ENCODE measurements around the gene GID8. TPM values are rescaled to one million over a fixed set of nuclear protein-coding genes. Genes with fewer than 3 reads are reported as not detected.

GID8 gene
- total RNA-seq, 1 experiment from 2014 or later: 64.3 TPM

- CTCF ChIA-PET: no interaction called here
- Mint-ChIP-seq H3K36me3 (ENCODE audit: insufficient read depth, unreplicated experiment) (peaks cover 26% of the 10 kb centered on the region), H3K4me3 (ENCODE audit: low read depth, unreplicated experiment) (no peak overlapping the region), H3K9me3 (ENCODE audit: low read depth, unreplicated experiment) (no peaks in the 10 kb centered on the region), H3K4me1 (ENCODE audit: low read depth, unreplicated experiment) (peaks cover 69% of the 10 kb centered on the region), H3K27ac (ENCODE audit: unreplicated experiment) (no peak overlapping the region), H3K27me3 (ENCODE audit: unreplicated experiment) (no peaks in the 10 kb centered on the region)
- TF ChIP-seq, protein P1, sequence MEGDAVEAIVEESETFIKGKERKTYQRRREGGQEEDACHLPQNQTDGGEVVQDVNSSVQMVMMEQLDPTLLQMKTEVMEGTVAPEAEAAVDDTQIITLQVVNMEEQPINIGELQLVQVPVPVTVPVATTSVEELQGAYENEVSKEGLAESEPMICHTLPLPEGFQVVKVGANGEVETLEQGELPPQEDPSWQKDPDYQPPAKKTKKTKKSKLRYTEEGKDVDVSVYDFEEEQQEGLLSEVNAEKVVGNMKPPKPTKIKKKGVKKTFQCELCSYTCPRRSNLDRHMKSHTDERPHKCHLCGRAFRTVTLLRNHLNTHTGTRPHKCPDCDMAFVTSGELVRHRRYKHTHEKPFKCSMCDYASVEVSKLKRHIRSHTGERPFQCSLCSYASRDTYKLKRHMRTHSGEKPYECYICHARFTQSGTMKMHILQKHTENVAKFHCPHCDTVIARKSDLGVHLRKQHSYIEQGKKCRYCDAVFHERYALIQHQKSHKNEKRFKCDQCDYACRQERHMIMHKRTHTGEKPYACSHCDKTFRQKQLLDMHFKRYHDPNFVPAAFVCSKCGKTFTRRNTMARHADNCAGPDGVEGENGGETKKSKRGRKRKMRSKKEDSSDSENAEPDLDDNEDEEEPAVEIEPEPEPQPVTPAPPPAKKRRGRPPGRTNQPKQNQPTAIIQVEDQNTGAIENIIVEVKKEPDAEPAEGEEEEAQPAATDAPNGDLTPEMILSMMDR (IDR thresholded peaks at IDR 0.05; ENCODE audit: unreplicated experiment): no peak
- BruUV-seq (replicated peaks): no TSS peak
- intact Hi-C loops (cut with micrococcal nuclease; ENCODE audit: unreplicated experiment): no loop called here
- no peak for DNase-seq
Observed at GRCh38 chr20:62917720-62918119, 20.2 kb upstream of the GID8 start.

- BruUV-seq (replicated peaks): no TSS peak
- H3K36me3 Mint-ChIP-seq (ENCODE audit: insufficient read depth, unreplicated experiment): peaks cover 28% of the 10 kb centered on the region
- no peak for DNase-seq
Observed at GRCh38 chr20:62918147-62918546, 19.8 kb upstream of the GID8 start.

DNA sequence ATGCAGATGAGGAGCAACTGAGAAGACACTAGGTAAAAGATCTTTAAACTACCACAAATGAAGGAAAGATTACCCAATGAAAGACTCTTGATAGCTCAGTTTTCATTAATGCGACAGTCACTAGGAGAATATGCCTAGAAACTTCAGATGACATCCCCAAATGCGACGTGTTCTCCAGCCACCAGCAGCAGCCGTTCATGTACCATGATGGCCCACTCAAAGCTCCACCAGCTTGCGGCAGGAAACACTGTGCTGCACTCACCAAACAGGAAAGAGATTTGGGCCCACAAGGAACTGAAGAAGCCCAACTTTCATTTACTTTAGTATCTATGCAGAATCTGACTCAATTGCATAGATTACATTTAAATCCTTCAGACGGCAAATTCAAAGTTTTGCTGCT lies 19.1 kb upstream of the GID8 start:
- no peak for DNase-seq
- BruUV-seq (replicated peaks): no TSS peak
- intact Hi-C loops (cut with micrococcal nuclease; ENCODE audit: unreplicated experiment): no loop called here
- H3K36me3 Mint-ChIP-seq (ENCODE audit: insufficient read depth, unreplicated experiment): peaks cover 26% of the 10 kb centered on the region
- TF ChIP-seq, protein P1 (IDR thresholded peaks at IDR 0.05; ENCODE audit: unreplicated experiment): no peak
- CTCF ChIA-PET: no interaction called here
- no peaks in the 10 kb centered on the region for H3K9me3 Mint-ChIP-seq (ENCODE audit: low read depth, unreplicated experiment)
- H3K4me1 Mint-ChIP-seq (ENCODE audit: low read depth, unreplicated experiment): peaks cover 75% of the 10 kb centered on the region
- H3K27ac Mint-ChIP-seq (ENCODE audit: unreplicated experiment): no peak overlapping the region
- H3K4me3 Mint-ChIP-seq (ENCODE audit: low read depth, unreplicated experiment): no peak overlapping the region
- H3K27me3 Mint-ChIP-seq (ENCODE audit: unreplicated experiment): no peaks in the 10 kb centered on the region

More at GRCh38 chr20:62918147-62918546, 19.8 kb upstream of the GID8 start:
- intact Hi-C loops (cut with micrococcal nuclease; ENCODE audit: unreplicated experiment): no loop called here
- no peak overlapping the region for H3K4me3 Mint-ChIP-seq (ENCODE audit: low read depth, unreplicated experiment)
- H3K4me1 Mint-ChIP-seq (ENCODE audit: low read depth, unreplicated experiment): peaks cover 72% of the 10 kb centered on the region
- TF ChIP-seq, protein P1 (IDR thresholded peaks at IDR 0.05; ENCODE audit: unreplicated experiment): no peak
- no peak overlapping the region for H3K27ac Mint-ChIP-seq (ENCODE audit: unreplicated experiment)
- CTCF ChIA-PET: no interaction called here
- no peaks in the 10 kb centered on the region for H3K9me3 Mint-ChIP-seq (ENCODE audit: low read depth, unreplicated experiment)
- no peaks in the 10 kb centered on the region for H3K27me3 Mint-ChIP-seq (ENCODE audit: unreplicated experiment)

GRCh38 chr20:62920039-62920645 lies 17.8 kb upstream of the GID8 start:
- Mint-ChIP-seq H3K36me3 (ENCODE audit: insufficient read depth, unreplicated experiment) (peaks cover 39% of the 10 kb centered on the region), H3K9me3 (ENCODE audit: low read depth, unreplicated experiment) (no peaks in the 10 kb centered on the region), H3K4me1 (ENCODE audit: low read depth, unreplicated experiment) (peaks cover 81% of the 10 kb centered on the region), H3K27me3 (ENCODE audit: unreplicated experiment) (no peaks in the 10 kb centered on the region), H3K4me3 (ENCODE audit: low read depth, unreplicated experiment) (no peak overlapping the region), H3K27ac (ENCODE audit: unreplicated experiment) (no peak overlapping the region)
- TF ChIP-seq, protein P1 (IDR thresholded peaks at IDR 0.05; ENCODE audit: unreplicated experiment): no peak
- no TSS peak for BruUV-seq (replicated peaks)
- DNase-seq: no peak
- intact Hi-C loops (cut with micrococcal nuclease; ENCODE audit: unreplicated experiment): no loop called here
- CTCF ChIA-PET: interaction anchor here (1.6 kb wide), 1 partner anchor 17 kb away, joined by 4 read pairs; no protein-coding TSS in a partner anchor

Data from Calu3 (cell line).